B cell (primary cell): Measurements from ENCODE around the gene TMPRSS13. TPM values are rescaled to one million over a fixed set of nuclear protein-coding genes. Genes with fewer than 3 reads are reported as not detected.

Experiments used
- ATAC-seq: fragments of 200-7000 bp; cut with Tn5 transposase; one replicate; pipeline ENCODE4 v1.10.0; 2021; ENCODE audit warnings: low read depth, mild to moderate bottlenecking, moderate number of reproducible peaks, moderate library complexity
- CTCF ChIA-PET: fragments of 350-600 bp; sonication (Branson Sonifier 250); formaldehyde crosslinking; loops from one replicate; lab custom pipeline; 2021; ENCODE audit warnings: antibody characterized with exemption, inconsistent platforms; lab: Charles Lee
- POLR2A ChIA-PET: fragments of 350-600 bp; sonication (Branson Sonifier 250); formaldehyde crosslinking; loops from one replicate; lab custom pipeline; 2021; ENCODE audit warnings: antibody characterized with exemption; lab: Charles Lee
- DNase-seq: peaks from one replicate; pipeline ENCODE4 v3.0.0; 2013
- H2AFZ ChIP-seq: 2 replicates; pipeline ENCODE4 v1.6.1; 2012; ENCODE audit warnings: mild to moderate bottlenecking, low read depth, low read length; ENCODE audit not compliant: insufficient read depth, poor library complexity, severe bottlenecking
- H3K27ac ChIP-seq, 2 donors: 1 replicate in 1 of 2; 2 replicates in 1 of 2; pipeline ENCODE4 v1.5.1; 2012 to 2013; ENCODE audit warnings: low read length in 2 of 2, mild to moderate bottlenecking in 2 of 2, moderate library complexity in 1 of 2
- H3K27me3 ChIP-seq, 4 experiments: fragments of 200-600 bp in 1 of 4; sonication (generic) in 1 of 4; replicated peaks in 1 of 4; 1 replicate in 2 of 4; 2 replicates in 2 of 4; pipeline versions ENCODE4 v1.6.1 to v1.7.0; 2013 to 2016; ENCODE audit warnings: low read length in 3 of 4, mild to moderate bottlenecking in 2 of 4, mixed read lengths in 1 of 4, moderate library complexity in 1 of 4; ENCODE audit not compliant: insufficient read depth in 4 of 4, control insufficient read depth in 3 of 4; ENCODE audit errors: control extremely low read depth in 1 of 4
- H3K36me3 ChIP-seq, 2 experiments: replicated peaks in 1 of 2; 1 replicate in 1 of 2; 2 replicates in 1 of 2; pipeline versions ENCODE4 v1.6.1 to v1.7.1; 2013; ENCODE audit warnings: low read length in 1 of 2; ENCODE audit not compliant: insufficient read depth in 2 of 2, control insufficient read depth in 1 of 2; ENCODE audit errors: control extremely low read depth in 1 of 2, extremely low read depth in 1 of 2
- H3K4me1 ChIP-seq, 2 donors: fragments of 200-600 bp in 1 of 2; sonication (generic) in 1 of 2; 1 replicate in 1 of 2; 2 replicates in 1 of 2; pipeline versions ENCODE4 v1.5.1 to v1.6.1; 2013 to 2017; ENCODE audit warnings: low read length in 2 of 2; ENCODE audit not compliant: control insufficient read depth in 2 of 2, insufficient read depth in 2 of 2
- H3K4me2 ChIP-seq: replicated peaks from 2 replicates; pipeline ENCODE3; 2012; ENCODE audit warnings: mild to moderate bottlenecking, low read depth, low read length; ENCODE audit not compliant: poor library complexity, severe bottlenecking
- H3K4me3 ChIP-seq, 5 experiments: fragments of 200-600 bp in 1 of 5; sonication (generic) in 1 of 5; 1 replicate in 3 of 5; 2 replicates in 2 of 5; pipeline versions ENCODE4 v1.5.1 to v1.7.0; 2011 to 2016; ENCODE audit warnings: low read length in 4 of 5, mild to moderate bottlenecking in 4 of 5, low read depth in 2 of 5, control low read depth in 1 of 5, moderate library complexity in 1 of 5; ENCODE audit not compliant: insufficient read depth in 1 of 5; ENCODE audit errors: control extremely low read depth in 1 of 5, extremely low read depth in 1 of 5
- H3K79me2 ChIP-seq: fragments of 200-600 bp; sonication (generic); one replicate; pipeline ENCODE4 v1.6.0; 2016; ENCODE audit warnings: low read length; ENCODE audit not compliant: control insufficient read depth, insufficient read depth
- H3K9ac ChIP-seq: fragments of 200-600 bp; sonication (generic); 2 replicates; pipeline ENCODE4 v1.6.1; 2017; ENCODE audit warnings: mild to moderate bottlenecking, low read length, moderate library complexity
- H3K9me3 ChIP-seq, 3 donors: one replicate each; pipeline versions ENCODE4 v1.6.1 to v1.7.1; 2013; ENCODE audit warnings: low read length in 2 of 3; ENCODE audit not compliant: control insufficient read depth in 2 of 3, insufficient read depth in 1 of 3; ENCODE audit errors: control extremely low read depth in 1 of 3
- H4K20me1 ChIP-seq: 2 replicates; pipeline ENCODE4 v1.6.0; 2012; ENCODE audit warnings: mild to moderate bottlenecking, low read length; ENCODE audit not compliant: insufficient read depth, control insufficient read depth, poor library complexity, severe bottlenecking
- H3K27ac Mint-ChIP-seq: one replicate; pipeline ENCODE4 v1.8.0; 2021; ENCODE audit warnings: mixed read lengths
- H3K27me3 Mint-ChIP-seq: one replicate; pipeline ENCODE4 v1.8.0; 2021; ENCODE audit warnings: mixed read lengths
- H3K4me1 Mint-ChIP-seq: one replicate; pipeline ENCODE4 v1.8.0; 2021; ENCODE audit warnings: mixed read lengths
- H3K4me3 Mint-ChIP-seq: one replicate; pipeline ENCODE4 v1.8.0; 2021; ENCODE audit warnings: mixed read lengths
- H3K9me3 Mint-ChIP-seq: one replicate; pipeline ENCODE4 v1.8.0; 2022; ENCODE audit warnings: mixed read lengths; ENCODE audit not compliant: insufficient read depth
- CTCF ChIP-seq: fragments of 200-600 bp; IDR thresholded peaks from one replicate; pipeline ENCODE4 v1.8.0; 2022; ENCODE audit warnings: antibody characterized with exemption, mild to moderate bottlenecking
- EZH2 ChIP-seq: IDR thresholded peaks from 2 replicates; pipeline ENCODE4 v1.6.1; 2012; ENCODE audit warnings: borderline replicate concordance, low read depth, mild to moderate bottlenecking, moderate library complexity, low read length; ENCODE audit not compliant: insufficient read depth, poor library complexity, severe bottlenecking
- WGBS: methylation state at CpG from one replicate; pipeline ENCODE4 v1.1.5; 2013; ENCODE audit warnings: missing lambda C conversion rate; ENCODE audit not compliant: insufficient coverage; 5-methylcytosine and 5-hydroxymethylcytosine counted together
- intact Hi-C: fragments of 100-400 bp; cut with micrococcal nuclease; formaldehyde crosslinking; loops from one replicate; pipeline ENCODE4 v1.10.0; 2022
- polyA plus RNA-seq: library from polyadenylated mRNA; depleted of rRNA; stranded (reverse); fragments of >200 nt; gene quantifications from 2 replicates; pipeline ENCODE4 v1.2.3, GENCODE V29; 2012
- total RNA-seq, 2 donors: library from RNA; stranded (reverse); fragments of 120-200 nt in 1 of 2; gene quantifications; 1 replicate in 1 of 2; 2 replicates in 1 of 2; pipeline versions ENCODE4 v1.2.3 to v1.2.4, GENCODE V29; 2013 to 2022

Gene TMPRSS13
- total and polyA plus RNA-seq, 2 donors (not counting 1 experiment from before 2014, with no cell fraction given): 2.4 to 8.0 TPM

- Mint-ChIP-seq H3K27me3 (peaks cover 68% of the 10 kb centered on the region), H3K9me3 (no peaks in the 10 kb centered on the region), H3K4me3 (no peak overlapping the region), H3K27ac (no peak overlapping the region), H3K4me1 (peaks cover 19% of the 10 kb centered on the region)
- no peaks in the 10 kb centered on the region for H3K36me3 ChIP-seq
- DNase-seq (no peak), ATAC-seq (no peak)
- no peak overlapping the region for H3K9ac ChIP-seq
- TF ChIP-seq EZH2: no peak
- no peak for TF ChIP-seq CTCF
- H3K4me1 ChIP-seq: peaks cover 18 to 27% of the 10 kb centered on the region in 2 donors
- no peak overlapping the region for H3K4me2 ChIP-seq
- WGBS: 94% methylated on average over 11 of the region's 11 CpGs
- H3K4me3 ChIP-seq: no peak overlapping the region
- peaks cover 0 to 58% (median 35%) of the 10 kb centered on the region in 4 experiments for H3K27me3 ChIP-seq
- intact Hi-C loops: no loop called here
- CTCF ChIA-PET: no interaction called here
- no peaks in the 10 kb centered on the region for H4K20me1 ChIP-seq
- H3K79me2 ChIP-seq: no peaks in the 10 kb centered on the region
- no peak overlapping the region for H2AFZ ChIP-seq
- H3K27ac ChIP-seq: no peak overlapping the region
- POLR2A ChIA-PET: no interaction called here
- H3K9me3 ChIP-seq: peaks cover 0 to 12% (median 0%) of the 10 kb centered on the region in 3 donors
Observed at GRCh38 chr11:117879516-117880480, 49.4 kb downstream of the TMPRSS13 start.
